Muscle of leg (tissue), 11 donors: ENCODE measurements around the gene ACY1. TPM values are rescaled to one million over a fixed set of nuclear protein-coding genes. Genes with fewer than 3 reads are reported as not detected.

Experiments used
- DNase-seq: peaks from one replicate; pipeline ENCODE4 v3.0.0; 2013
- H3K27ac ChIP-seq: one replicate; pipeline ENCODE4 v1.5.1; 2013; ENCODE audit warnings: mild to moderate bottlenecking, low read length, control low read depth
- H3K27me3 ChIP-seq: one replicate; pipeline ENCODE4 v1.6.1; 2013; ENCODE audit warnings: low read length; ENCODE audit not compliant: control insufficient read depth, insufficient read depth
- H3K36me3 ChIP-seq: one replicate; pipeline ENCODE4 v1.6.1; 2013; ENCODE audit warnings: low read length; ENCODE audit not compliant: control insufficient read depth, insufficient read depth
- H3K4me1 ChIP-seq: one replicate; pipeline ENCODE4 v1.6.1; 2013; ENCODE audit warnings: low read length; ENCODE audit not compliant: control insufficient read depth, insufficient read depth
- H3K4me3 ChIP-seq: one replicate; pipeline ENCODE4 v1.5.1; 2013; ENCODE audit warnings: low read length, control low read depth
- H3K9me3 ChIP-seq: replicated peaks from 2 replicates; pipeline ENCODE4 v1.6.1; 2013; ENCODE audit warnings: low read depth, low read length; ENCODE audit not compliant: control insufficient read depth
- WGBS: methylation state at CpG from one replicate; pipeline ENCODE4 v1.1.5; 2013; ENCODE audit warnings: missing lambda C conversion rate; ENCODE audit not compliant: insufficient coverage; 5-methylcytosine and 5-hydroxymethylcytosine counted together
- polyA plus RNA-seq, 8 donors: library from polyadenylated mRNA; unstranded; fragments of 120-200 nt; gene quantifications; one replicate each; pipeline versions ENCODE4 v1.2.1 to v1.2.3, GENCODE V29; 2013; ENCODE audit warnings: inconsistent platforms in 1 of 8, low replicate concordance in 1 of 8; ENCODE audit not compliant: insufficient read length in 8 of 8, insufficient read depth in 1 of 8
- total RNA-seq: library from RNA; stranded (reverse); fragments of 120-200 nt; gene quantifications from one replicate; pipeline ENCODE4 v1.2.4, GENCODE V29; 2013

ACY1 gene
- total and polyA plus RNA-seq, 9 donors, result 10.2 to 20.7 (median 13.8) TPM

DNA sequence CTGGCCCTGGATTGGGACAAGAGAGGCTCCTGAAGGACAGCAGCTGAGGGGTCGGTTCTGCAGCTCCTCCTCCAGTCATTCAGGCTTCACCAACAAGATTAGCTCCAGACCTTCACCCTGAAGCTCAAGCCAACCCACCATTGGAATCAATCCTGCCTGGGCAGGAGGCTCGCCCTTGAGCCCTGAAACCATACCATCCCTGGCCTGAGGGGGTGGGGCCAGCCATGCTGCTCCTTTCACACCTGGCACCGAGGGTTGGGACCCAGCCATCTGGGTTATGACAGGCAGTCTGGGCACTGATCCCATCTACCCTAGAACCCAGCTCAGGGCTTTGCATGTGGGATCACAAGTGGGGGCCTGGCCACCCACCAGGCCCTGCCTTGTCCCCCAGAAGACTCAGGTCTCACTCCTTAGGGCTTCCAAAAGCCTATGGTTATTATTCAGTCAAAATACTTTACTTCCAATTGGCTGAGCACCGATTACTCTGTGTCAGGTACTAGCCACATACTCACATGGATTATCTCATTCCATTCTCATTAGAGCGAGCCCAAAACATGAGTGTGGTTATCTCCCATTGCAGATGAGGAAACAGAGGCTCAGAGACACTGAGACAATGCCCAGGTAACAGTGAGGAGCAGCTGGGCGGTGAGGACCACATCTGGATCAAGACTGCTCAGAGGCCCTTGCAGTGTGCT is 12.6 kb upstream of the ACY1 start:
- Histone ChIP-seq H3K27ac (no peak overlapping the region), H3K9me3 (no peaks in the 10 kb centered on the region), H3K36me3 (peaks cover 11% of the 10 kb centered on the region), H3K27me3 (no peaks in the 10 kb centered on the region), H3K4me3 (no peak overlapping the region), H3K4me1 (peaks cover 53% of the 10 kb centered on the region)
- 80% methylated on average over 5 of the region's 6 CpGs for WGBS
- no peak for DNase-seq

DNA sequence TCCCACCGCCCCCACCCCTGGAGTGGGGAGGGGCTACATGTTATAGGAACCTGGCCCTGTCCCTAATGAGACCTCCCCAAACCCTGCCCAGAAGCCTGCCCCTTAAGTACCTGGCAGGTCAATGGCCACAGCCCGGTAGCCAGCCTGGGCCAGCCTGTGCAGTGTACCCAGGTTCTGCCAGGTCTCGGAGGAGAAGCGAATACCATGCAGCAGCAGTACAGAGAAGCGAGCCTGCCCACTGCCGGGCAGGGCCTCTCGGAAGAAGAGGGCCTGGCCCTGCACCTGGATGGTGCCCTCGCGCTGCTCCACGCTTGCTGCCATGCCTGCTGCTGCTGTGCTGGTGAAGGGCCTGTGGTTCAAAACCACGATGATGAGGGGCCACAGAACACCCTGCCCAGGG is 12.0 kb upstream of the ACY1 start:
- Histone ChIP-seq H3K4me1 (peaks cover 52% of the 10 kb centered on the region), H3K36me3 (peaks cover 11% of the 10 kb centered on the region), H3K27me3 (no peaks in the 10 kb centered on the region), H3K27ac (no peak overlapping the region), H3K4me3 (no peak overlapping the region), H3K9me3 (no peaks in the 10 kb centered on the region)
- WGBS, result 91% methylated on average over 10 of the region's 11 CpGs
- no peak for DNase-seq

DNA sequence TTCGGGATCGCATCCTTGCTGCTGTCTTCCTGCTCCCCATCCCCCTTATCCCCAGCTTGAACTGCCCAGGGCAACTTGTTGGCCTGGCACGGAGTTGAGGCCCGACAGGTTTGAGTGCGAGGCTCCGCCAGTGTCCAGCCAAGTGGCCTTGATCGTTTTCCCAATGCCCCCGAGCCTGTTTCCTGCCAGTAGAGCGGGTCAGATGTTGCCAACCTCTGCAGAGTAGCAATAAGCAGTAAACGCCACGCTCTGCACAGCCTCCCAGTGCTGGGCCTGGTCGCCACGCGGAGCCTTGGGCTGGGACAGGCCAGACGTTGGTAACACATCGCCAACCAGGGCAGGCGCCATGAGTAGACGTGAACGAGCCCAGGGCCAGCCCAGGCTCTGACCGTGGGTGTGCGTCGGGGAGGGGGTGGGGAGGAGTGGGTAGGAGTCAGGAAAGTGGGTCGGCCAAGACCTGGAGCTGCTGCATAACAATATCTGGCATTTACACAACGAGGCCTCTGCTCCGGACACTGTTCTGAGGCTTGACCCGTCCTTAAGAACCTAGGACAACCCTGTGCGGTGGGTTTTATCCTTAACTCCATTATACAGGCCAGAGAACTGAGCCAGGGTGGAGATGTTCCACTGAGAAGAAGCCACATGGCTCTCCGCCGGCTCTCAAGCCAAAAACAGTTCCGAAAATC is 8.9 kb upstream of the ACY1 start:
- peaks cover 11% of the 10 kb centered on the region for H3K36me3 ChIP-seq
- peak overlapping the region; percentile 97 for H3K4me3 ChIP-seq
- peak overlapping the region; percentile 95 for H3K27ac ChIP-seq
- no peaks in the 10 kb centered on the region for H3K9me3 ChIP-seq
- 27% methylated on average over 24 of the region's 30 CpGs for whole genome bisulfite sequencing
- no peaks in the 10 kb centered on the region for H3K27me3 ChIP-seq
- peaks cover 30% of the 10 kb centered on the region for H3K4me1 ChIP-seq
- no peak for DNase-seq

DNA sequence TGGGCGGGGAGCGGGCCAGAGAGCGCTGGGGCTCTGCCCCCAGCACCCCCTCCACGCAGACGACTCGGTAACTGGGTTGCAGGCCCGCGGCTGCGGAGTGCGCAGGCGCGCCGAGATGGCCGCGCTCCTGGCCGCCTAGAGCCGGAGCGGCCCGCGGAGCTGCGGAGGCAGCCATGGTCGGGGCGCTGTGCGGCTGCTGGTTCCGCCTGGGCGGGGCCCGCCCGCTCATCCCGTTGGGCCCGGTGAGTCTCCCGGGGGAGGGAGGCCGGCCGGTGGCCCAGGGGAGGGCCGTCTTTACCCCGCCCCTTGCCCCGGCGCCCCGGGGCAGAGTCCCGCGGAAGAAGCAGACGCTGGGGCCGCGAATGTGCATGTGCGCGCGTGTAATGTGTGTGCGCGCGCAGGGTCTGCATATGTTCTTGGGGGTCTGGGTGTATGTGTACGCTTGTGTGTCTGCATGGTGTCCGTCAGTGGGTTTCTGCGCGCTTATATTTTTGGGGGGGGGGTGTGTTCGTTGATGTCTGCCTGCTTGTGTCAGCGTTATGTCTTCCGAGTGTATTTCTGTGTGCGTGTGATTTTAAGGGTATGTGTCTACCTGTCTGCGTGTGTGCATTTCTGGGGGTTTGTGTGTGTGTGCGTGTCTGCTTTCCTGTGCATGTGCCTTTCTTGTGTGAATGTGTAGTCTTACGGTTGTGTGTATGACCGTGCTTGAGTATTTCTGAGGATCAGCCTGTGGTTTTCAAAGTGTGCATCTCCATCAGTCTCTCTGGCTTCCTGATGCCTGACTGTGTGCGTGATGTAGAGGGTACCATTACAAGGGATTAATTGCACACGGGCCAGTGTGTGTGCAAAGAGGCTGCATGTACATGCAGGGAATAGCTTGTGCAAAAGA is 8.1 kb upstream of the ACY1 start, which contains the start of gene ABHD14A:
Gene ABHD14A (plus strand): TSS at position 102 of the 889 bp plus-strand sequence. CDS start 72 bp downstream, at position 174.
- DNase-seq, result peak; percentile 91
- peak within 1 kb of the TSS; percentile 95 for H3K27ac ChIP-seq
- under 1% methylated on average over 60 of the region's 63 CpGs for WGBS
- no peaks in the 10 kb centered on the region for H3K27me3 ChIP-seq
- H3K4me1 ChIP-seq, result peaks cover 27% of the 10 kb centered on the region
- no peaks in the 10 kb centered on the region for H3K9me3 ChIP-seq
- H3K36me3 ChIP-seq, result peaks cover 4% of the 10 kb centered on the region
- H3K4me3 ChIP-seq, result peak within 1 kb of the TSS; percentile 97

DNA sequence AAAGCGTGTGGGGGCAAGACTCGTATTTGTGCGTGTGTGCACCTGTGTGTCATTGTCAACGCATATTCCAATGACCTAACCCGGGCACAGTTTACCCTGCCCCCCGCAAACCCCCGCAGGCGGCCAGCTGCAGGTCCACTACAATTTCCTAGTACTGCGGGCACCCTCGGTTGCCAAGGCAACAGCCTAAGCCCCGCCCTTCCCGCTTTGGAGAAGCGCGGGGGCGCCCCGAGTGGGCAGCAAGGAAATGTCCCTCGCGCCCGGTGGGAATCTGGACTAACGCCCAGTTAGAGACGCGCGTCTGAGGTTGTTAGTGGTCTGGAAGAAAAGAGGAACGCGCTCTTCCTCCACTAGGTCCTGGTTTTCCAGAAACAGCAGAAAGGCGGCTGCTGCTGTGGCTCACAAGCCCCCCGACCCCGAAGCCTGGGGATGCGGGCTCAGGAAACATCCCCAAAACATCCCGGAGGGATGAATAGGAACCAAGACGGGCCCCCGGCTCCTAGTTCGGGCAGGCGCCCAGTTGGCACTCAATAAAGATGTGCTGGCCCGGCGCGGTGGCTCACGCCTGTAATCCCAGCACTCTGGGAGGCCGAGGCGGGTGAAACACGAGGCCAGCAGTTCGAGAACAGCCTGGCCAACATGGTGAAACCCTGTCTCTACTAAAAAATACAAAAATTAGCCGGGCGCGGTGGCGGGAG is 7.3 kb upstream of the ACY1 start:
- Histone ChIP-seq H3K36me3 (peaks cover 8% of the 10 kb centered on the region), H3K27ac (no peak overlapping the region), H3K4me1 (peaks cover 27% of the 10 kb centered on the region), H3K9me3 (no peaks in the 10 kb centered on the region), H3K27me3 (no peaks in the 10 kb centered on the region), H3K4me3 (peak overlapping the region; percentile 70)
- WGBS, result 17% methylated on average over 36 of the region's 46 CpGs
- DNase-seq, result peak; percentile 82

GRCh38 chr3:51977446-51978142 is 5.7 kb upstream of the ACY1 start:
- H3K36me3 ChIP-seq, result peaks cover 5% of the 10 kb centered on the region
- no peak for DNase-seq
- WGBS, result 93% methylated on average over 5 of the region's 9 CpGs
- peaks cover 31% of the 10 kb centered on the region for H3K4me1 ChIP-seq
- no peaks in the 10 kb centered on the region for H3K27me3 ChIP-seq
- H3K4me3 ChIP-seq, result no peak overlapping the region
- no peak overlapping the region for H3K27ac ChIP-seq
- H3K9me3 ChIP-seq, result no peaks in the 10 kb centered on the region

DNA sequence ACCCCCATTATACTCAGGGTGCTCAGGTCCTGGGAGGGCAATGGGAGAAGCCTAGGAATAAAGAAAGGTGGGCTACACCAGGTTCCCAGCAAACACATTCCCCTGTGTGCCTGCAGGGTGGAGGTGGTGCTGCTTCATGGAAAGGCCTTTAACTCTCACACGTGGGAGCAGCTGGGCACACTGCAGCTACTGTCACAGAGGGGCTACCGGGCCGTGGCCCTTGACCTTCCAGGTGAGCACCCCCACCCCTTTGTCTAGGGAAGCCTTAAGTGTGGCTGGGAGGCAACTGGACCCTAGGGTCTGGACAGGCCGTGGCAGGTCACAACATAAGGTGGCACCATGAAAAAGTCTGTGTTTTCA is 5.2 kb upstream of the ACY1 start:
- H3K4me3 ChIP-seq, result no peak overlapping the region
- H3K36me3 ChIP-seq, result peaks cover 5% of the 10 kb centered on the region
- H3K9me3 ChIP-seq, result no peaks in the 10 kb centered on the region
- DNase-seq, result no peak
- no peaks in the 10 kb centered on the region for H3K27me3 ChIP-seq
- H3K27ac ChIP-seq, result no peak overlapping the region
- WGBS, result 60% methylated on average over 1 of the region's 4 CpGs
- H3K4me1 ChIP-seq, result peaks cover 35% of the 10 kb centered on the region

DNA sequence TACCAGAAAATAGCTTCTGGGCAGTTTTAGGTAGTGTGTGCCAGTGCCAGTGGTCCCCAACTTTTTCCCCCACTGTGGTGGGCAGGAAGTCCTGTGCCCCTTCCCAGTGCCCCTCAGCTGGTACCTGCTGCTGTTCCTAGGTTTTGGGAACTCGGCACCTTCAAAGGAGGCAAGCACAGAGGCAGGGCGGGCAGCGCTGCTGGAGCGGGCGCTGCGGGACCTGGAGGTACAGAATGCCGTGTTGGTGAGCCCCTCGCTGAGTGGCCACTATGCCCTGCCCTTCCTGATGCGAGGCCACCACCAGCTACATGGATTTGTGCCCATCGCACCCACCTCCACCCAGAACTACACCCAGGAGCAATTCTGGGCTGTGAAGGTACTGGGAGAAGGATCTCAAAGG is 3.1 kb upstream of the ACY1 start:
- Histone ChIP-seq H3K4me1 (peaks cover 30% of the 10 kb centered on the region), H3K36me3 (peaks cover 5% of the 10 kb centered on the region), H3K27ac (no peak overlapping the region), H3K9me3 (no peaks in the 10 kb centered on the region), H3K27me3 (no peaks in the 10 kb centered on the region), H3K4me3 (no peak overlapping the region)
- no peak for DNase-seq
- WGBS, result 96% methylated on average over 5 of the region's 10 CpGs

DNA sequence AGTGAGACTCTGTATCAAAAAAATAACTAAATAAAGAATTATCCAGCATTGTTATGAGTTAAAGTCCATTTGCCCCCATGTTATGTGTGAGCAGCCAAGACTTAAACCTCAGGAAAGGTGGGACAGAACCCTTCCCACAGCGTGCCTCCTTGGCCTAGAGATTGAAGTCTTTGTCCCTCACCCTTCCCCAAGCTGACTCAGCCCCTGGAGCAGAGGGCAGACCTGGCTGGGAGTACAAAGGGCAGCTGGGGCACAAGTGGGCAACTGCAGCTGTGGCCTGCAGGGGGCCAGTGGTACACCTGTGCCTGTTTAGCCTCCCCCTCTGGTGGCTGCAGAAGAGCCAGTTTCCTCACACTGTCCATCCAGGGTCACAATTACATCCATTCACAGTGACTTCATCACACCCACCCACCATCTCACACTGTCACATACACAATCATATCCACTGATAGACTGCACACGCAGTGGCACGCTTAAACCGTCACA is 940 bp upstream of the ACY1 start:
- Histone ChIP-seq H3K27me3 (no peaks in the 10 kb centered on the region), H3K4me3 (peak overlapping the region; percentile 69), H3K27ac (peak overlapping the region; percentile 98), H3K36me3 (peaks cover 16% of the 10 kb centered on the region), H3K4me1 (peaks cover 20% of the 10 kb centered on the region), H3K9me3 (no peaks in the 10 kb centered on the region)
- DNase-seq, result peak; percentile 48
- WGBS, result 0% methylated on average over 3 of the region's 4 CpGs
